GM21515 (cell line): ENCODE measurements around the gene ANKRD34A.

ENCODE experiments used
- ATAC-seq: cut with Tn5 transposase; IDR thresholded peaks from one replicate; pipeline ENCODE4 v1.9.1; 2021; ENCODE audit not compliant: unreplicated experiment

Gene ANKRD34A

DNA sequence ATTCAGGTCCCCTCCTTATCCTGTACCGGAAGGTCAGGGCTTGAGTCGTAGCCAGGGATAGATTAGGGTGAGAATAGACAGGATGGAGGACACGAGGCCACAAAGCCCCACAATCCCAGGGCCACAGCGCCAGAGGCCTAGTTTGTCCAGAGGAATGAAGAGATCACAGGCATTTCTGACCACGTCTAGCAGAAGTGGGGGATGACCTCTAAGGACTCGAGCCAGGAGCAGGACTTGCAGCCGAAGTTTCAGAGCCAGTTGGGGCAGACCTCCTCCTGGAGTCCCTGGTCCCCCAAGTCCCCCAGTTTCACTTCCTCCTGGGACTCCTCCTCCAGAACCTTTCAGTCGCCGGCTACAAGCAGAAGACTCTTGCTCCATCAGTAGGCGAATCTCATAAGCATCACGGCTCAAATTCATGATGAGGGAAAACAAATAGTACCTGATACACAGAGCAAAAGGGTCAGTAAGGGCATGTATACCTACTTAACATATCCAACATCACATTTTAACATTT is 52.2 kb downstream of the ANKRD34A start:
- no peak for ATAC-seq
